ENCODE results near the gene DIPK2B. TPM values are rescaled to one million over a fixed set of nuclear protein-coding genes. Genes with fewer than 3 reads are reported as not detected.

DIPK2B gene
- total and polyA plus RNA-seq, 10 donors = 0.96 to 19.1 (median 2.7) TPM

GRCh38 chrX:45233531-45233930 lies 32.9 kb upstream of the DIPK2B start:
- WGBS, 5 donors = 21 to 75% (median 51%) methylated on average over 2 of the region's 2 CpGs
- DNase-seq = no peak
- H3K27ac ChIP-seq = no peak overlapping the region
- no peaks in the 10 kb centered on the region for H3K27me3 ChIP-seq (replicated peaks in 1 of 7)
- H3K4me1 ChIP-seq = peaks cover 0 to 9% (median 0%) of the 10 kb centered on the region in 6 donors
- H3K4me3 ChIP-seq = no peak overlapping the region
- H3K9me3 ChIP-seq = no peaks in the 10 kb centered on the region
- intact Hi-C loops (cut with DNase I; ENCODE audit: low total_unique reads) = no loop called here
- H3K36me3 ChIP-seq = no peaks in the 10 kb centered on the region
- TF ChIP-seq POLR2A (IDR thresholded peaks at IDR 0.05) (no peak), POLR2AphosphoS5 (IDR thresholded peaks at IDR 0.05) (no peak)
- TF ChIP-seq, protein P1, sequence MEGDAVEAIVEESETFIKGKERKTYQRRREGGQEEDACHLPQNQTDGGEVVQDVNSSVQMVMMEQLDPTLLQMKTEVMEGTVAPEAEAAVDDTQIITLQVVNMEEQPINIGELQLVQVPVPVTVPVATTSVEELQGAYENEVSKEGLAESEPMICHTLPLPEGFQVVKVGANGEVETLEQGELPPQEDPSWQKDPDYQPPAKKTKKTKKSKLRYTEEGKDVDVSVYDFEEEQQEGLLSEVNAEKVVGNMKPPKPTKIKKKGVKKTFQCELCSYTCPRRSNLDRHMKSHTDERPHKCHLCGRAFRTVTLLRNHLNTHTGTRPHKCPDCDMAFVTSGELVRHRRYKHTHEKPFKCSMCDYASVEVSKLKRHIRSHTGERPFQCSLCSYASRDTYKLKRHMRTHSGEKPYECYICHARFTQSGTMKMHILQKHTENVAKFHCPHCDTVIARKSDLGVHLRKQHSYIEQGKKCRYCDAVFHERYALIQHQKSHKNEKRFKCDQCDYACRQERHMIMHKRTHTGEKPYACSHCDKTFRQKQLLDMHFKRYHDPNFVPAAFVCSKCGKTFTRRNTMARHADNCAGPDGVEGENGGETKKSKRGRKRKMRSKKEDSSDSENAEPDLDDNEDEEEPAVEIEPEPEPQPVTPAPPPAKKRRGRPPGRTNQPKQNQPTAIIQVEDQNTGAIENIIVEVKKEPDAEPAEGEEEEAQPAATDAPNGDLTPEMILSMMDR (IDR thresholded peaks at IDR 0.05 in 8 of 11, conservative IDR thresholded peaks at IDR 0.05 in 3 of 11) = no peak

DNA sequence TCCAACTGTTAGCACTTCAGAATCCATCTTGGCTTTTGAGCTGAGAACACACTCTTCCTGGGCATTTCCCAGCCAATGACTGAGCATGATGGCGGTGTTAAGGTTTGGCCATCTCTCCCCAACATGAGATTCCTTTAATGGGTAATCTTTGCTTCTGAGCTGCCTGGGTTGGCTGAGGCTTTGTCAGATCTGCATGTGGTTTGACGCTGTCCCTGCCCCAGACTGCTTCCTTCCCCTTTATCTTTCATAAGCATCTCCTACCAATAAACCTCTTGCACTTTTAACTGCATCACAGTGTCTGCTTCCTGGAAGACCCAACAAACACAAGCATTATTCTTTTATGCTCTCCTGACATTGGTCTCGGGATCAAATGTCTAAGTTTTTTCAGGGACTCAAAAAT lies 31.5 kb upstream of the DIPK2B start:
- Histone ChIP-seq H3K9me3 (no peaks in the 10 kb centered on the region), H3K27me3 (replicated peaks in 1 of 7) (peaks cover 0 to 5% (median 0%) of the 10 kb centered on the region in 7 donors), H3K4me1 (peaks cover 0 to 9% (median 0%) of the 10 kb centered on the region in 6 donors), H3K4me3 (no peak overlapping the region), H3K36me3 (no peaks in the 10 kb centered on the region), H3K27ac (no peak overlapping the region)
- intact Hi-C loops (cut with DNase I; ENCODE audit: low total_unique reads) = no loop called here
- DNase-seq = no peak
- TF ChIP-seq, protein P1 (IDR thresholded peaks at IDR 0.05 in 8 of 11, conservative IDR thresholded peaks at IDR 0.05 in 3 of 11) = no peak
- no peak for TF ChIP-seq POLR2A (IDR thresholded peaks at IDR 0.05)
- TF ChIP-seq POLR2AphosphoS5 (IDR thresholded peaks at IDR 0.05) = no peak
- 24 to 48% (median 33%) methylated on average over 2 to 3 of the region's 3 CpGs for WGBS, 5 donors

DNA sequence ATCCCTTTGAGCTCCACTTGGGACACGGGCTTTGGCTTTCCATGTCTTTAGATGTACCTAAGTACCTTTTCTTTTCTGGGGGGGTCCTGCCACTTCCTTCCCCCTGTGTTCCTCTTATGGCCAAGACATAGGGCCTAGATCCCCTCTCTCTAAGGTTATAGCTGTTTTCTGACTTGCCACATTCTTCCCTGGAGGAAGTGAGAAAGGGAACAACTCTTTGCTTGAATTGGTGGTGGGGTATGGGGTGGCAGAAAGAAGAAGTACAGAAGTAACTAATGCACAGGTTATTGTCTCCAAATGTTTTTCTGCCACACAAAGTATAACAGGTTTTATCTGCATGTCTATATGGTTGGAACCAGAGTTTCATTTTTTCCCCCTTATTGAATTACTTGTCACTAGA lies 29.7 kb upstream of the DIPK2B start:
- Histone ChIP-seq H3K27me3 (replicated peaks in 1 of 7) (peaks cover 0 to 6% (median 0%) of the 10 kb centered on the region in 7 donors), H3K9me3 (no peaks in the 10 kb centered on the region), H3K4me1 (peaks cover 0 to 9% (median 0%) of the 10 kb centered on the region in 6 donors), H3K27ac (no peak overlapping the region), H3K4me3 (no peak overlapping the region), H3K36me3 (no peaks in the 10 kb centered on the region)
- WGBS, 5 donors = 41 to 64% (median 50%) methylated on average over 1 of the region's 1 CpG
- intact Hi-C loops (cut with DNase I; ENCODE audit: low total_unique reads) = no loop called here
- no peak for TF ChIP-seq POLR2AphosphoS5 (IDR thresholded peaks at IDR 0.05)
- no peak for TF ChIP-seq POLR2A (IDR thresholded peaks at IDR 0.05)
- TF ChIP-seq, protein P1 (IDR thresholded peaks at IDR 0.05 in 8 of 11, conservative IDR thresholded peaks at IDR 0.05 in 3 of 11) = no peak
- DNase-seq = no peak

GRCh38 chrX:45229348-45229747 lies 28.7 kb upstream of the DIPK2B start:
- peaks cover 0 to 12% (median 0%) of the 10 kb centered on the region in 7 donors for H3K27me3 ChIP-seq (replicated peaks in 1 of 7)
- TF ChIP-seq, protein P1 (IDR thresholded peaks at IDR 0.05 in 8 of 11, conservative IDR thresholded peaks at IDR 0.05 in 3 of 11) = no peak
- TF ChIP-seq POLR2AphosphoS5 (IDR thresholded peaks at IDR 0.05) = no peak
- TF ChIP-seq POLR2A (IDR thresholded peaks at IDR 0.05) = no peak
- no peaks in the 10 kb centered on the region for H3K36me3 ChIP-seq
- no peak for DNase-seq
- WGBS, 5 donors = 65 to 85% (median 69%) methylated on average over 5 to 6 of the region's 6 CpGs; no CpG with 5 or more reads in 1 of the 5 donors
- no peaks in the 10 kb centered on the region for H3K9me3 ChIP-seq
- H3K4me3 ChIP-seq = no peak overlapping the region
- no peak overlapping the region for H3K27ac ChIP-seq
- peaks cover 0 to 9% (median 0%) of the 10 kb centered on the region in 6 donors for H3K4me1 ChIP-seq
- intact Hi-C loops (cut with DNase I; ENCODE audit: low total_unique reads) = no loop called here

All from spleen (tissue), 11 donors.